ENCODE data around the gene RPS28.

GRCh38 chr19:8306235-8307054 lies 14.9 kb upstream of the RPS28 start:
- TF ChIP-seq POLR2A (IDR thresholded peaks at IDR 0.05; ENCODE audit: low read length) = no peak
- TF ChIP-seq GATA1 (IDR thresholded peaks at IDR 0.05; ENCODE audit: low read depth, low read length) = no peak

Measured in erythroblast (primary cell).